DOHH2 (cell line): ENCODE results near the gene RBFOX2.
"Not testable (repeated sequence)": the region's sequence is repeated elsewhere in the genome, so short reads cannot be mapped to it uniquely, and the experiment has no call there.

Source experiments
- H3F3A ChIP-seq: fragments of 200-600 bp; sonication (generic), shearing (Covaris generic); 2 replicates; pipeline ENCODE4 v1.6.0; 2016; ENCODE audit warnings: antibody characterized with exemption, mild to moderate bottlenecking; ENCODE audit not compliant: control insufficient read depth, insufficient read depth
- H3K27ac ChIP-seq: fragments of 200-600 bp; sonication (generic); 2 replicates; pipeline ENCODE4 v1.5.1; 2014; ENCODE audit warnings: low read depth, mild to moderate bottlenecking, low read length, moderate library complexity
- H3K27me3 ChIP-seq: fragments of 200-600 bp; sonication (generic); 2 replicates; pipeline ENCODE4 v1.6.1; 2014; ENCODE audit warnings: mild to moderate bottlenecking, low read length, mixed read lengths; ENCODE audit not compliant: control insufficient read depth
- H3K36me3 ChIP-seq: fragments of 200-600 bp; sonication (generic); 2 replicates; pipeline ENCODE4 v1.6.1; 2014; ENCODE audit warnings: mild to moderate bottlenecking, low read length, moderate library complexity, mixed read lengths; ENCODE audit not compliant: control insufficient read depth
- H3K4me1 ChIP-seq: fragments of 200-600 bp; sonication (generic); 2 replicates; pipeline ENCODE4 v1.6.1; 2014; ENCODE audit warnings: mild to moderate bottlenecking, low read length, mixed read lengths; ENCODE audit not compliant: control insufficient read depth
- H3K4me2 ChIP-seq: fragments of 200-600 bp; sonication (generic); 2 replicates; pipeline ENCODE4 v1.6.0; 2014; ENCODE audit warnings: mild to moderate bottlenecking, low read length, moderate library complexity
- H3K4me3 ChIP-seq: fragments of 200-600 bp; sonication (generic); 2 replicates; pipeline ENCODE4 v1.5.1; 2014; ENCODE audit warnings: mild to moderate bottlenecking, low read length, mixed read lengths
- H3K79me2 ChIP-seq: fragments of 200-600 bp; sonication (generic); 2 replicates; pipeline ENCODE4 v1.6.1; 2014; ENCODE audit warnings: mild to moderate bottlenecking, low read length, mixed read lengths; ENCODE audit not compliant: control insufficient read depth
- H3K9me2 ChIP-seq: fragments of 200-600 bp; sonication (generic); replicated peaks from 2 replicates; pipeline ENCODE4 v1.6.1; 2014; ENCODE audit warnings: mild to moderate bottlenecking, low read length, mixed read lengths; ENCODE audit not compliant: control insufficient read depth
- H3K9me3 ChIP-seq: fragments of 200-600 bp; sonication (generic); 2 replicates; pipeline ENCODE4 v1.6.1; 2014; ENCODE audit warnings: antibody characterized with exemption, low read length, mixed read lengths; ENCODE audit not compliant: control insufficient read depth, insufficient read depth
- H4K20me1 ChIP-seq: fragments of 200-600 bp; sonication (generic); 2 replicates; pipeline ENCODE4 v1.6.0; 2014; ENCODE audit warnings: low read depth, mild to moderate bottlenecking, antibody characterized with exemption, low read length, moderate library complexity; ENCODE audit not compliant: control insufficient read depth, insufficient read depth
- CTCF ChIP-seq: fragments of 200-600 bp; sonication (generic); IDR thresholded peaks from one replicate; pipeline ENCODE4 v1.5.1; 2014; ENCODE audit warnings: antibody characterized with exemption, mild to moderate bottlenecking, low read depth, low read length; ENCODE audit not compliant: poor library complexity, severe bottlenecking
- EZH2phosphoT487 ChIP-seq: fragments of 200-600 bp; sonication (generic); IDR thresholded peaks from 2 replicates; pipeline ENCODE4 v1.6.1; 2017; ENCODE audit warnings: borderline replicate concordance, mild to moderate bottlenecking, antibody characterized with exemption, low read length, moderate library complexity, mixed read lengths

Gene RBFOX2

GRCh38 chr22:35995348-35995747 lies 33.3 kb downstream of the RBFOX2 start:
- peaks cover 74% of the 10 kb centered on the region for H3K79me2 ChIP-seq
- H3K4me1 ChIP-seq: peaks cover 34% of the 10 kb centered on the region
- no peak overlapping the region for H3K4me3 ChIP-seq
- no peak overlapping the region for H3K27ac ChIP-seq
- H3K36me3 ChIP-seq: peaks cover 24% of the 10 kb centered on the region
- no peaks in the 10 kb centered on the region for H3K9me2 ChIP-seq
- H3K27me3 ChIP-seq: no peaks in the 10 kb centered on the region
- no peak overlapping the region for H3K4me2 ChIP-seq
- TF ChIP-seq EZH2phosphoT487 (no peak), CTCF (no peak)
- H4K20me1 ChIP-seq: peaks cover 6% of the 10 kb centered on the region; the same call in 1 of the 2 replicates
- H3K9me3 ChIP-seq: no peaks in the 10 kb centered on the region
- no peaks in the 10 kb centered on the region for H3F3A ChIP-seq

DNA sequence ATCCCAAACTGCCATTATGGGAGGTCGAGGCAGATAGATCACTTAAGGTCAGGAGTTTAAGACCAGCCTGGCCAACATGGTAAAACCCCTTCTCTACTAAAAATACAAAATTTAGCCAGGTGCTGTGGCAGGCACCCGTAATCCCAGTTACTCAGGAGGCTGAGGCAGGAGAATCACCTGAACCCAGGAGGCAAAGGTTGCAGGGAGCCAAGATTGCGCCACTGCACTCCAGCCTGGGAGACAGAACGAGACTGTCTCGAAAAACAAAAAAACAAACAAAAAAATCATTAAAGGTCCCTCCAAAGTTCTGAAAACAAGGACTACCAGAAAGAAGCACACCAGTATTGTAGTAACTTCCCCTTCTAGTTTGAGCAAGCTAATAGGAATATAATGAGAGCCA lies 34.9 kb downstream of the RBFOX2 start:
- not testable (repeated sequence) for H3K9me2 ChIP-seq, H3F3A ChIP-seq, H3K9me3 ChIP-seq, H3K27ac ChIP-seq, H3K4me3 ChIP-seq, H3K27me3 ChIP-seq, H4K20me1 ChIP-seq, H3K4me2 ChIP-seq
- peaks cover 33% of the 10 kb centered on the region for H3K36me3 ChIP-seq
- H3K79me2 ChIP-seq: peaks cover 68% of the 10 kb centered on the region
- peaks cover 36% of the 10 kb centered on the region for H3K4me1 ChIP-seq

DNA sequence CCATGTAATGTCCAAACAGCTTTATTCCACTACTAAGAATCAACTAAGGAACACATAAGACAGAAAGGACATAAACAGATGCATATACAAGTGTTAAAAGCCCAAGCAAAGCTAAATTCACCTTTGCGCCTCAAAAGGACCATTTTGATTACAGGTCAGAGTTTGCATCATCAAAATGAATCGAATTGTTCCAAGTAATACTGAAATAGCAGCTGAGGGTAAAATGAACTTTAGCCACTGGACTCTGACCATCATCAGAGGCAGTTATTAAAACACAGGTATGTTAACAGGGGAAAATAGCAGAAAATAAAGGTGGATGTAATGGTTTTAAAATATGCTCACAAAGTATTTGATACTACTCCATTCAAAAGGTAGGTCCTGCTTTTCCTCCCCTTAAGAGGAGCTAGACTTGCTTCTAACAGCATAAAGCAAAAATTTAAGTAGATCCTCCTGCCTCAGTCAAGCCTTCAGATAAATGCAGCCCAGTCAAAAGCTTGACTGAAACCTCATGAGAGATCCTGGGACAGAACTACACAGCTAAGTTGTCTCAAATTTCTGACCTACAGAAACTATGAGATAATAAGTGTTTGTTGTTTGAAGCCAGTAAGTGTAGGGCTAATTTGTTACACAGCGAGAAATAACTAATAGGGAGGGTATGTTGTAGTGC lies 35.4 kb downstream of the RBFOX2 start:
- TF ChIP-seq CTCF: no peak
- no peak for TF ChIP-seq EZH2phosphoT487
- Histone ChIP-seq H3K4me1 (peaks cover 42% of the 10 kb centered on the region), H3K27ac (no peak overlapping the region), H3K9me3 (no peaks in the 10 kb centered on the region), H3K79me2 (peaks cover 68% of the 10 kb centered on the region), H3K4me3 (no peak overlapping the region), H4K20me1 (peaks cover 6% of the 10 kb centered on the region; the same call in 1 of the 2 replicates), H3K9me2 (no peaks in the 10 kb centered on the region), H3K27me3 (no peaks in the 10 kb centered on the region), H3F3A (no peaks in the 10 kb centered on the region), H3K36me3 (peaks cover 36% of the 10 kb centered on the region), H3K4me2 (no peak overlapping the region)

DNA sequence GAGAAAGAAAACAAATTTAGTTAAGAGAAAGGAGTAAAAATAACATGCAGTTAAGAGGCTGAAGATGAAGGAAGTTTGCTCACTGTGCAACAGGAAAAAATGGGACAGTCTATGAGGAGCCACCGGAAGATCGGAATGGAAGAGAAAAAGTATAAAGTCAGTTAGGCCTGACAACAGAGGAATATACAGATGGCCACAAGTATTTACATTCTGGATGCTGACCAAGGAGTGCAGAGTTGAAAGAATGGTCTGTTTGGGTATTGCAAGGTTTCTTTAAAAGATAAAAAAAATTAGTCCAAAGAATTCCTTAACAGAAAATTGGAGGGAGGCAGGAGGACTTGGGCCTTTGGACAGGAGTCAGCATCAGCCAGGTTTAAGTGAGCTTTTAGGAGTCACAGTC lies 37.5 kb downstream of the RBFOX2 start:
- Histone ChIP-seq H3K27ac (no peak overlapping the region), H3K4me3 (no peak overlapping the region), H3K4me1 (peaks cover 39% of the 10 kb centered on the region), H3K9me2 (no peaks in the 10 kb centered on the region), H4K20me1 (peaks cover 6% of the 10 kb centered on the region; the same call in 1 of the 2 replicates), H3K9me3 (no peaks in the 10 kb centered on the region), H3F3A (no peaks in the 10 kb centered on the region), H3K4me2 (no peak overlapping the region), H3K79me2 (peaks cover 69% of the 10 kb centered on the region), H3K36me3 (peaks cover 42% of the 10 kb centered on the region), H3K27me3 (no peaks in the 10 kb centered on the region)
- TF ChIP-seq EZH2phosphoT487 (no peak), CTCF (no peak)
